Prostate gland (tissue), 2 donors: ENCODE measurements around the gene FCRL3.

Source experiments
- POLR2A ChIP-seq: fragments of 450-650 bp; IDR thresholded peaks from one replicate; pipeline ENCODE4 v1.6.1; 2016; ENCODE audit warnings: antibody characterized with exemption, mild to moderate bottlenecking
- POLR2AphosphoS5 ChIP-seq: sonication (generic); formaldehyde crosslinking; IDR thresholded peaks from one replicate; pipeline ENCODE4 v1.6.1; 2017; ENCODE audit warnings: antibody characterized with exemption
- TF ChIP-seq, protein P1 (sequence below), 4 experiments: fragments of 200-600 bp in 2 of 4; fragments of 450-650 bp in 2 of 4; sonication (generic) in 2 of 4; IDR thresholded peaks; 1 replicate in 3 of 4; 2 replicates in 1 of 4; pipeline ENCODE4 v1.5.1; 2016 to 2019; ENCODE audit warnings: antibody characterized with exemption in 4 of 4, mild to moderate bottlenecking in 2 of 4, moderate library complexity in 2 of 4

DNA sequence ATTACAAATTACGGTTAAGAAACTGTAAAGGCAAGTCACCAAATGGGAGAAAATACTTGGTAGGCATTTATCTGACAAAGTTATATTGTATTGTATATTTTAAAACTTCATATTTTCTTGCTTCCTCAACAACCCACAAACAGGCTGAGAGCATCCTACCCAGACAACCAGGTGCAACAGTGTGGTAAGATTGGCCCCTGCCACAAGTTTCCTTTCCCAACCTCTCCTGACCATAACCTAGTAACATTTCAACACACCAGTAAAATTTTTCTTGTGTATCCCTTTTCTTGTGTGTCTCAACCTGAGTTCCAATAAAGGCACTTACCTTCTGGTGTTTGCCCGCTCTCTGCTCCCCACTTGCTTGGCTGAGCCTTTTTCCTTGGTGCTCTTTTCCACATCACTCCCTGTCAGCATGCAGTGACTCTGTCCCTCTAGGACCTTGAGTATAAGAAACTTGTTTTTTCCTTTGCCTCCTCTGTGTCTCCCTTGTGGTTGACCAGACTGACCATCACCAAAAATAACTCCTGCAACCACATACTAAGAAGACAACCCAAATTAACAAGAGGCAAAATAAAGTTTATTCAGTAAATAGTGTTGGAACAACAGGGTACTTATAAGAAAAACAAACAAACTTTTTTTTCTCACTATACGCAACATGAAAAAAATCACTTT lies 40.9 kb downstream of the FCRL3 start:
- TF ChIP-seq, protein P1, sequence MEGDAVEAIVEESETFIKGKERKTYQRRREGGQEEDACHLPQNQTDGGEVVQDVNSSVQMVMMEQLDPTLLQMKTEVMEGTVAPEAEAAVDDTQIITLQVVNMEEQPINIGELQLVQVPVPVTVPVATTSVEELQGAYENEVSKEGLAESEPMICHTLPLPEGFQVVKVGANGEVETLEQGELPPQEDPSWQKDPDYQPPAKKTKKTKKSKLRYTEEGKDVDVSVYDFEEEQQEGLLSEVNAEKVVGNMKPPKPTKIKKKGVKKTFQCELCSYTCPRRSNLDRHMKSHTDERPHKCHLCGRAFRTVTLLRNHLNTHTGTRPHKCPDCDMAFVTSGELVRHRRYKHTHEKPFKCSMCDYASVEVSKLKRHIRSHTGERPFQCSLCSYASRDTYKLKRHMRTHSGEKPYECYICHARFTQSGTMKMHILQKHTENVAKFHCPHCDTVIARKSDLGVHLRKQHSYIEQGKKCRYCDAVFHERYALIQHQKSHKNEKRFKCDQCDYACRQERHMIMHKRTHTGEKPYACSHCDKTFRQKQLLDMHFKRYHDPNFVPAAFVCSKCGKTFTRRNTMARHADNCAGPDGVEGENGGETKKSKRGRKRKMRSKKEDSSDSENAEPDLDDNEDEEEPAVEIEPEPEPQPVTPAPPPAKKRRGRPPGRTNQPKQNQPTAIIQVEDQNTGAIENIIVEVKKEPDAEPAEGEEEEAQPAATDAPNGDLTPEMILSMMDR (IDR thresholded peaks at IDR 0.05), result no peak
- no peak for TF ChIP-seq POLR2AphosphoS5
- TF ChIP-seq POLR2A, result no peak
